GM21367 (cell line): Measurements from ENCODE around the gene PTPRE.

Source experiments
- ATAC-seq: cut with Tn5 transposase; IDR thresholded peaks from one replicate; pipeline ENCODE4 v1.9.1; 2021; ENCODE audit not compliant: unreplicated experiment

Gene PTPRE

DNA sequence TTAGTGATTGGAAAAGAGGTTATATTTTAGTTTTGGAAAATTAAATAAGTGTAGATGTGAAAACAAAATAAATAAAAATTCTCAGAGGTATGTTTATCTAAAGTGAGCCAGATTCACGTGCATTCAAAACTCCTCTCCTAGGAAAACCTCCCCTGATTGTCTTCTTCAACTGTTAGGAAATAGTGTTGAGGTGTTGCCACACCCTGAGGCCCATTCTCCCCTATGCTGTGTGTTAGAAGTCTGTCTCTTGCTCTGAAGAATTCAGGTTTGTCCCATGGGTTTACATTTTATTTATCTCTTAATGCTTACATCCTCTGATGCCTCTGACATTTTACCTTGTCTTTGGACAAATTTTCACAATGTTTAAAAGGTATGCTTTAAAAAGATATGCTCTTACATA, 40.3 kb downstream of the PTPRE start:
- ATAC-seq, result no peak

DNA sequence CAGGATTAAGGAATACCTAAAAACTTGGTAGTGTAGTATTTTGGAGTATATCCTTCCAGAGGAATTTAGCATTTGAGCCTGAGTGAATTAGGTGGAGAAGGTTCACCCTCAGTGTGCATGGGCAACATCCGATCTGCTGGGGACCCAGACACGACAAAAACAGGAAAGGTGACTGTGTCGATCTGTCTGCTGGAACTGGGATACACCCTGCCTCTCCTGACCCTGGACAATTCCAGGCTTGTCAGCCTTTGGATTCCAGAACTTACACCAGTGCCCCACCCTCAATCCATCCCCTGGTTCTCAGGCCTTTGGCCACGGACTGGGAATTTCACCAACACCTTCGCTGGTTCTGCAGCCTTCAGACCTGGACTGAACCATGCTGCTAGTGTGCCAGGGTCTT, 41.9 kb downstream of the PTPRE start:
- no peak for ATAC-seq

GRCh38 chr10:127949831-127950230, 42.9 kb downstream of the PTPRE start:
- ATAC-seq, result no peak

DNA sequence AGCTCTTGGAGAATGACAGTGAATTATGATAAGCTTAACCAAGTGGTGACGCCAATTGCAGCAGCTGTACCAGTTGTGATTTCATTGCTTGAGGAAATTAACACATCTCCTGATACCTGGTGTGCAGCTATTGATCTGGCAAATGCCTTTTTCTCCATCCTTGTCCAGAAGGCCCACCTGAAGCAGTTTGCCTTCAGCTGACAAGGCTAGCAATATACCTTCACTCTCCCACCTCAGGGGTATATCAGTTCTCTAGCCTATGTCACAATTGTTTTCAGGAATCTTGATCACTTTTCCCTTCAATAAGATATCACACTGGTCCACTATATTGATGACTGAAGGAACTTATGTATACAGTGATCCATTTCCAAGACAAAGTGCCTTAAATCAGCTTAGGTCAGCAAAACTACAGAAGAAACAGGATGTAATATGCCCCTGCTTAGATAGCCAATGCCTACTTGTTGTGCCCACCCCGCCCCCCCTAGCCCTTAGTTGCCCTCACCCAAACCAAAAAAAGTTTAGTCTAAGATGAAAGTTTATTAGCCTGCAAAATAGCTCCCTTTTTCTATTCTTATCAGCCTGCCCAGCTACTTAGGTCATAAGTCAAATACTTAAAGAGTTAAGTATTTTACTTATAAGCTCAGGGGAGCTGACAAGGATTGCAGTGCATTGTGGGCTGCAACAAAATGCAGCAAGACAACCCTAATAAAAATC, 45.1 kb downstream of the PTPRE start:
- no peak for ATAC-seq

DNA sequence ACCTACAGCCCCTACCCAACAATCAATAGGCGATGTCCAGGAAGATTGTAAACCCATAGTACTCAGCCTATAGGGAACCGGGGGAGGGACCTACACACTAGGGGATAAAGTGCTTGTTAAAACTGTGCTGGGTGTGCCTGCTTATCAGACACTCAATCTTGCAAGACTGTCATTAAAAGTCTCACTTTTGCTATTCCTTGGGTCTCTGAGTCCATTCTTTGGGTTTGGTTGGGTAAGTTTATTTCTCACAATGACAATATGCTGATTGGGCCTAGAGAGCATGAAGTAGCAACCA, 45.6 kb downstream of the PTPRE start:
- ATAC-seq, result no peak

DNA sequence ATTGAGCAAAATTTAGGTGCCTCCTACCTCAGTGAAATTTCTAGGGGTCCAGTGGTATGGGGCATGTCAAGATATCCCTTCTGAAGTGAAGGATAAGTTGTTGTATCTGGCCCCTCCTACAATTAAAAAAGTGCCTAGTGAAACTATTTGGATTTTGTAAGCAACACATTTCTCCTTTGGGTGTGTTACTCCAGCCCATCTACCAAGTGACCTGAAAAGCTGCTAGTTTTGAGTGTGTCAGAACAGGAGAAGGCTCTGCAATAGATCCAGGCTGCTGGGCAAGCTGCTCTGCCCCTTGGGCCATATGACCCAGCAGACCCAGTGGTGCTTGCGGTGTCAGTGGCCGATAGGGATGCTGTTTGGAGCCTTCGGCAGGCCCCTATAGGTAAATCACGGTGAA, 46.0 kb downstream of the PTPRE start:
- ATAC-seq, result no peak

- no peak for ATAC-seq
Measured at GRCh38 chr10:127953876-127954275, 47.0 kb downstream of the PTPRE start.

GRCh38 chr10:127959428-127959827, 52.5 kb downstream of the PTPRE start:
- no peak for ATAC-seq

GRCh38 chr10:127961071-127961470, 54.2 kb downstream of the PTPRE start:
- no peak for ATAC-seq

GRCh38 chr10:127962205-127962604, 55.3 kb downstream of the PTPRE start:
- no peak for ATAC-seq

GRCh38 chr10:127963136-127963535, 56.2 kb downstream of the PTPRE start:
- ATAC-seq, result no peak

GRCh38 chr10:127964621-127965020, 57.7 kb downstream of the PTPRE start:
- ATAC-seq, result no peak

DNA sequence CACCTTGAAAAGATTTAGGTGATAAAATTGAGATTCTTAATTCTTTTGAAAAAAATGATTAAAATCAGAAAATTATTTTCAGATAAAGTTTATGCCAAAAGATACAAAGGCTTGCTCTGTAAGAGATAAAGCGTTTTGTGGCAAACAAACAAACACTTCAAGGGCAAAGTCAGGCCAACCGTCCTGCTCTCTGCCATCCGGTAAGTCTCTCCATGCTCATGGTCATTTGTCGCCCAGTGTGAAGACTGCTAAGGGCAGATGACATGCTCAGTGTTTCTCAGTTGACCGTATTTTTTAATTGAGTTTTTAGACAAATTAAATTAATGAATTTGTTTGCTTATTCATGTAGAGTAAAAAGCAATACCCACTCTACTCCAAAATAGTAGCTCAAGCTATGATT, 60.0 kb downstream of the PTPRE start:
- no peak for ATAC-seq

- no peak for ATAC-seq
Measured at GRCh38 chr10:127968027-127968441, 61.1 kb downstream of the PTPRE start.

- no peak for ATAC-seq
Measured at GRCh38 chr10:127968659-127969058, 61.8 kb downstream of the PTPRE start.

DNA sequence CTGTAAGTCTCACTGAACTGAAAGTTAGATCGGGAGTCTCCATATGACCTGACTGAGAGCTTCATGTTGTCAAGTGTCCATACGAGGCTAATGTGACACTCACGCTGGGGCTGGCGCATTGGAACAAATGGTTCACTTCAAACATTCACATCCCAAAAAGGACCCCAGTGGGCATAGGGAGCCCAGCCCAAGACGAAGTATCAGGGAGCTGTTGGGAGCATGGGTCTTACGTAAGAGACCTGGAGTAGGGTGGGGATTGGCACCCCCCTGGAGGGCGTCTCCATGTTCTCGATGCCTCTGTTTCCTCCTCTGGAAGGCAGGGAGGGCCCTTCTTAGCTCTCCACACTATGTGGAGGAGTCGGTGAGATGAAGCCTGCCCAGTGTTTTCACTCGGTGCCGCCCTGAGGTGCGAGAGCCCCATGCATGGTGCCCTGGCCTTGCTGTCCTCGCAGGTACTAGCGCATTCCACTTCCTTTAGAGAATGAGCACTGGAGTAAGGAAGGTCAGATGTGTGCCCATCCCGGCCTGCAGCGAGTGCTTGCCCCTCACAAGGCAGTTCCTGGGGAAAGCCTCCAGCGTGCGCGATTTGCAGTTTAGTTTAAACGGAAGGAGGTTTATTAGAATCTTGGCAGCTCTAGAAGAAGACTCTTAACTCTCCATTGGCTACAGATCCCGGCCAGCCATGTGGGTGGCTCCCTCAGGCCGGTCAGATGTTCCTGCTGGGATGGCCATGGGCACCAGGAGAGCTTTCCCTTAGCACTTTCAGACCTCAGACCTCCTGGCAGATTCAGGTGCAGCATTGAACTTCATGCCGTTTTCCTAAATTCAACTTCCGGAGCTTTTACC, 64.4 kb downstream of the PTPRE start:
- no peak for ATAC-seq

- no peak for ATAC-seq
Measured at GRCh38 chr10:127971963-127972615, 65.2 kb downstream of the PTPRE start.

DNA sequence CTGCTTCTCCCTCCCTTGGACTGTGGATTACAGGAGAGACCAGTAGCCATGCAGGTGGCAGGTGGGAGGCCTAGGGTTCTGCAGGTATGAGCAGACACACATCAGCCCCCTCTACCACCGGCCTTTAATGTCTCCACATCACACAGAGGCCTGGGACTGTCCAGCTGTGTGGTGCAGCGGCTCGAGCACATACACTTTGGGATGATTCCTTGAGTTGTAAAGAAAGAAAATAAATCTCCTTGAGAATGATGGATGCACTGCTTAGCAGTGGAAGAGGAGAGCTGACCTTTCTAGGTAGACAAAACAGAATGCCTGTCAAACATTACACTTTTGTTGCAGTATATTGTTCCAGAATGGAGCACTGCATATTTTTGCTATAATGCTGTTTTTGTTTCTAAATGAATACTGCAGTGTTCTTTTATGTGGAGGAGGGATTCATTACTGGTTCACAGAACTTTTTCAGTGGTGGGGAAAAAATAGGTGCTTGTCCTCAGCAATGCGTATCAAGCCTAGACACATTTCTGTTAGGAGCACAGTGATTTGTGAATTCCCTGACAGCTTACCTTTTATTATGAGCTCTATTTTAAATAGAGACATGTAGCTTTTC, 66.0 kb downstream of the PTPRE start:
- no peak for ATAC-seq

DNA sequence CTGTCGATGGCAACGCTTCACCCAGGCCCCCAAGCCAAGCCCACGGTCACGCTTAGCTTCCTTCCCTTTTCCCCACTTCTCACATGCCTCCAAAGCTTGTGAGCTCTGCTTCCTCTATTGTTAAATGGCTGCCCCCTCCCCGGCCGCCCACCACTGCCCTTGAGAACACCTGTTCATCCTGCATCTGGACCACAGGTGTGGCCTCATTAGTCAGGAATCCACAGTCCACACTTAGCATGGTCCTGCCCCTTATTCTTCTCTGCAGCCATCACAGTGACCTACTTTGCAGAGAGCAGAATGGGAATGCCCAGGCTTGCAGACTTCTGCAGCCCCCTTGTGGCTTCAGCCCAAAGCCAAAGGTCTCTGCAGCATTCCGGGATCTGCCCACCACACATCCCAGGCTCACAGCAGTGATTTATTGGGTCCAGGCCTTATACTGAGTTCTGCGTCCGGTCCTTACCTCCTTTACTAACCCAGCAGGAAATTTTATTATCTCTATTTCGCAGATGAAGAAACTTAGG, 66.9 kb downstream of the PTPRE start:
- no peak for ATAC-seq

GRCh38 chr10:127974911-127975310, 68.0 kb downstream of the PTPRE start:
- ATAC-seq, result no peak

DNA sequence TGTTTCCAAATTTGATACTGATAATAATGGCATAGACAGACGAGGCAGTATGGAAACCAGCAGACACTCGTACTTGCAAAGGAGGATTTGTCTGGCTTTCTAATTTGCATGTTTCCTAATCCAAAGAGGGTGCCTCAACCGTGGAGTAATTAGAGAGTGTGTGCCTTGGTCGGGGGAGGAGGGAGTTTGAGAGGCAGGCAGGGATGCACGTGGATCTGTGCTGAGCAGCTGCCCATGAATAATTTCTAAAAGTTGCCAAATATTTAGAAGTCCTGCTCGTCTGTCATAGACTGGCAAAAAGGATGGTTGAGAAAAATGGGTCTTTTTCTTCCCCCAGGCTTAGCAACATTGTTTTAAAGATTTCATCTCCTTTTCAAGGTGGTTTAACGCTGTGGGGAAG, 69.4 kb downstream of the PTPRE start:
- no peak for ATAC-seq
